Measurements from ENCODE around the gene CXCL6.
A peak's percentile ranks its signal among the peaks of the same experiment; 100 is the strongest.

DNA sequence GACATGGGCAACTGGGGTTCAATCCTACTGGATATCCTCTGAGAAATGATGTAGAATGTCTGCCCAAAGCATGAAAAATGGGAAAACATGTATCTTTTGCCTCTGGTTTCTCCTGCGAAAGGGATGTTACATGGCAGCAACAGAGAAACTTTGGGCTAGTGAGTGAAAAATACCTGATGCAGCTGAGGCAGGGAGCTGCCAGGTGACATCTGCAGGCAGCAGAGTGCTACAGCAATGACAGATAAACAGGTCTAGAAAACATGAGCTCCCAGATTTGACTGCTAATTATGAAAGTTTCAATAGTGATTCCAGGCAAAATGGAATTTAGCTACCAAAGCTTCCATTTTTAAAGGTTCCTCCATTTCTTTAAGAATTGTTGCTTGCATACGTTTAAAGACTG lies 27.9 kb downstream of the CXCL6 start:
- TF ChIP-seq, protein P1, sequence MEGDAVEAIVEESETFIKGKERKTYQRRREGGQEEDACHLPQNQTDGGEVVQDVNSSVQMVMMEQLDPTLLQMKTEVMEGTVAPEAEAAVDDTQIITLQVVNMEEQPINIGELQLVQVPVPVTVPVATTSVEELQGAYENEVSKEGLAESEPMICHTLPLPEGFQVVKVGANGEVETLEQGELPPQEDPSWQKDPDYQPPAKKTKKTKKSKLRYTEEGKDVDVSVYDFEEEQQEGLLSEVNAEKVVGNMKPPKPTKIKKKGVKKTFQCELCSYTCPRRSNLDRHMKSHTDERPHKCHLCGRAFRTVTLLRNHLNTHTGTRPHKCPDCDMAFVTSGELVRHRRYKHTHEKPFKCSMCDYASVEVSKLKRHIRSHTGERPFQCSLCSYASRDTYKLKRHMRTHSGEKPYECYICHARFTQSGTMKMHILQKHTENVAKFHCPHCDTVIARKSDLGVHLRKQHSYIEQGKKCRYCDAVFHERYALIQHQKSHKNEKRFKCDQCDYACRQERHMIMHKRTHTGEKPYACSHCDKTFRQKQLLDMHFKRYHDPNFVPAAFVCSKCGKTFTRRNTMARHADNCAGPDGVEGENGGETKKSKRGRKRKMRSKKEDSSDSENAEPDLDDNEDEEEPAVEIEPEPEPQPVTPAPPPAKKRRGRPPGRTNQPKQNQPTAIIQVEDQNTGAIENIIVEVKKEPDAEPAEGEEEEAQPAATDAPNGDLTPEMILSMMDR (IDR thresholded peaks at IDR 0.05; ENCODE audit: poor library complexity), result peak; percentile 50
- no peak for TF ChIP-seq EZH2 (IDR thresholded peaks at IDR 0.05; ENCODE audit: borderline replicate concordance)
- no peak for TF ChIP-seq EZH2phosphoT487 (IDR thresholded peaks at IDR 0.05; ENCODE audit: low read depth, severe bottlenecking, unreplicated experiment)

Measured in hepatocyte (in vitro differentiated cells).